Left hindlimb (tissue), 1 donor: ENCODE measurements around the gene CPNE4.
"Not testable (repeated sequence)": the region's sequence is repeated elsewhere in the genome, so short reads cannot be mapped to it uniquely, and the experiment has no call there.

ENCODE experiments used
- DNase-seq: peaks from one replicate; pipeline ENCODE4 v3.0.0-alpha.2; 2018

Gene CPNE4

GRCh38 chr3:131518680-131519079 is 516.1 kb downstream of the CPNE4 start:
- no peak for DNase-seq

- no peak for DNase-seq
Measured at GRCh38 chr3:131505421-131505820, 529.4 kb downstream of the CPNE4 start.

DNA sequence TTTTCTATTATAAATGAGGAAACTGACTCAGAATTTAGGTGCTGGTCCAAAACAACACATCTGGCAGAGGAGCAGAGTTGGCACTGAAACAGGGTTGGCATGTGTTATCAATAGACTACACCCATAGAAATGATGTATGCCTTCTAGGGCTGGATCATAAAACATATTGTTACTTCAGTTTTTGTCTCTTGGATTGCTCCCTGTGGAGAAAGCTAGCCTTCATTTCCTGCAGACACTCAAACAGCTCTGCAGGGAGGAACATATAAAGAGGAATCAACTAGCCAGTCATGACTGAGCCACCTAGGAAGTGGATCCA is 531.5 kb downstream of the CPNE4 start:
- no peak for DNase-seq

DNA sequence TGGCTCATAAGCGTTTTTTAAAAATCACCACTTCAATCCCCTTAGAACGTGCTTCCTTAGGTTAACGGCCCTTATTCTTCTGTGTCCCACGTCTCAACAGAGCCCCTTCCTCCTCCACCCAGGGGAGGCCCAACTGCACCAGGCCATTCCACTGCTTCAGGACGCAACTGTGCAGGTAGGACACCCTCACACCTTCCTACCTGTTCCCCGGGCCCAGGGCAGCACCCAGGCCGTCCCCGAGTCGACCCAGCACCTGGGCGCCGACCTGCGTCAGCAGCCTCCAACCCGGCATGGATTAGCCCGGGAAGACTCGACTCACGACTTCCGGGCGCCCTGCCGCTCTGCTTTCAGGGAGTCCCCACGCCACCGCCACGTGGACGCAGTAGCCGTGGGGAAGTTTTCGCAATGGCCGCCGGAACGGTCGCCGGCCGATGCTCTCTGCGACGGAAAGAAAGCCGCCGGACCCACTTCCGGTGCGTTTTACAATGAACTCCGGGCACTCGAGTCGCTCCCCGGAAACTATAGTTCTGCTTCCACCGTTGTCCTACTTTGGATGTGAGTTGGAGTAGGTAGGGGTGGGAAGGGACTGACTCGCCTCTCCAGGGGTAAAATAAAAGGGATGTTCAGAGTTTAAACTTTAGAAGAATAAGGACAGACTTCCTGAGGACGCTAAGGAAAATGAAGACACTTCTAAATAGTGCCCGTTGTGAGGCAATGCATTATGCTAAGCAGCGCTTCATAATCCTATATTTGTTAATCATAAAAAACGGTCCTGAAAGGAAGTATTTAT is 532.1 kb downstream of the CPNE4 start, which contains the start of gene MRPL3:
Gene MRPL3 (minus strand): TSS at position 442 of the 790 bp plus-strand sequence. CDS start 150 bp downstream, at position 292.
- peak; percentile 86 for DNase-seq

GRCh38 chr3:131501949-131502348 is 532.9 kb downstream of the CPNE4 start:
- DNase-seq, result no peak

- no peak for DNase-seq
Measured at GRCh38 chr3:131494706-131495105, 540.1 kb downstream of the CPNE4 start.

- DNase-seq, result no peak
Measured at GRCh38 chr3:131491775-131492174, 543.0 kb downstream of the CPNE4 start.

- no peak for DNase-seq
Measured at GRCh38 chr3:131491084-131491483, 543.7 kb downstream of the CPNE4 start.

GRCh38 chr3:131486545-131486944 is 548.3 kb downstream of the CPNE4 start:
- DNase-seq, result not testable (repeated sequence)

DNA sequence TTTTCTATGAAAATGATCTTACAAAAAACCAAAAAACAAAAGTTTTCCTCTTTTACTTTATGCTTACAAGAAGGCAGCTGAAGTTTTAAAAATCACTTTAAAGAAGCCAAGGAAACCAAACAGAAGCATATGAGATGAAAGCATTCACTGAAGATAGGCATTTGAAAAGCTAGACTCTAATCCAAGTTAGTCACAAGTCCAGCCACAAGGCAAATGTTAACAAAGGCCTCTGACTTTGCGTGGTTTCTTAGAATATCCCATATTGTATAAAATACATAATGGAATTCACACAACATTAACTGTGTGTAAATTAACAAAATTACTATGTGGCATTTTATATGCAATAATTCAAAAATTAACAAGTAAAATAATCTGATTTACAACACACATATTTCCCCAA is 549.7 kb downstream of the CPNE4 start:
- no peak for DNase-seq

DNA sequence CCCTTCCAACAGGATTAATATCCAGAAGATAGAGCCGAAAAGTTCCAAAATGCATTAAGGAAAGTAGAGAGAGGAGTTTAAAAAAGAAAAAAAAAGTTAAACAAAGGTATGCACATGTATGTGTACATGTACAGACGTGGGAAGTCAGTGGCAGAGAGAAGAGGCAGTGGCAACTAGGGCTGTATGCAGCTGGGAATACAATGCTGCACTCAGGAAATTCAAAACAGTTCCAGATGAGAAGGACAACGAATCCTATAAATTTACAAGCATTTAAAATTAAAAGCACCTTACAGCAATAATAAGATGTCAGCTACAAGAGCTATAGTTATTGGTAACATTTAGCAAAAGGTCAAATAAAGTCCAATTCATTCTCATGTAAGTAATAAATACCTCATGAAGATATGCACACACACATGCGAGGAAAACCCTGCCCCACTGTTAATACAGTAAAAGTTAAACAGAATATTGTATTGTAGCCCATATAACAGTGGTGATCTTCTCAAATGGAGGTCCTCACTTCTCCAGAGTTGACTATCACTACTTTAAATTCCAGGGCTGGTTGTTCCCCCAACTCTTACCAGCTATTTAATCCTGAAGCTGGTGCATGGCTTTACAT is 550.2 kb downstream of the CPNE4 start:
- no peak for DNase-seq
